ENCODE measurements around the gene WIPF3.

The WIPF3 gene

DNA sequence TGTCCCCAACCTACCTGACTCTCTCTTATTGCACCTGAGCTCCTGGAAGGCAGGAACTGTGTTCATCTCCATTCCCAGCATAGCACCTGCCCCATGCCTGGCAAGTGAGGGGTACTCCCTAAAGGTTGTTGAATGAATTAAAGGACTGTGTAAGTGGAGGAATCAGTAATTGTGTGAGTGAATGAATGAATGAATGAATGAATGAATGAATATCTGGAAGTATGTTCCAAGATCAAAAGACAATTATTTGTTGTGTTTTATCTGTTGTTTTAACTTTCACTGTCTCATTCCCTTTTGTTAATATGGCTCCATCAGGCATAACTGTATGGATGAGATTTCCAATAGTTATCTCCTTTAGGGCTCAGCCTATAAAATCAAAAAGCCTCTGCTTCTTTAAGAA is 4.0 kb downstream of the WIPF3 start:
- H3K27ac ChIP-seq (ENCODE audit: low read depth, low read length): no peak overlapping the region
- H3K4me2 ChIP-seq (ENCODE audit: low read length): no peak overlapping the region
- peaks cover 20% of the 10 kb centered on the region for H3K27me3 ChIP-seq (ENCODE audit: control insufficient read depth, low read length)
- no peaks in the 10 kb centered on the region for H3K4me1 ChIP-seq (ENCODE audit: control insufficient read depth, low read length)
- no peaks in the 10 kb centered on the region for H3F3A ChIP-seq (ENCODE audit: control insufficient read depth, insufficient read depth)
- H3K9me3 ChIP-seq (ENCODE audit: control insufficient read depth, insufficient read depth, low read length): no peaks in the 10 kb centered on the region
- no peaks in the 10 kb centered on the region for H3K36me3 ChIP-seq (ENCODE audit: control insufficient read depth, low read length)
- no peak for TF ChIP-seq EZH2phosphoT487 (IDR thresholded peaks at IDR 0.05; ENCODE audit: borderline replicate concordance, low read length)
- H4K20me1 ChIP-seq (ENCODE audit: control insufficient read depth, insufficient read depth, low read depth, low read length): no peaks in the 10 kb centered on the region
- H3K4me3 ChIP-seq (ENCODE audit: low read length): no peak overlapping the region
- no peaks in the 10 kb centered on the region for H3K79me2 ChIP-seq (ENCODE audit: control insufficient read depth, low read length)
- H3K9me2 ChIP-seq (replicated peaks; ENCODE audit: control insufficient read depth, low read length): no peaks in the 10 kb centered on the region

DNA sequence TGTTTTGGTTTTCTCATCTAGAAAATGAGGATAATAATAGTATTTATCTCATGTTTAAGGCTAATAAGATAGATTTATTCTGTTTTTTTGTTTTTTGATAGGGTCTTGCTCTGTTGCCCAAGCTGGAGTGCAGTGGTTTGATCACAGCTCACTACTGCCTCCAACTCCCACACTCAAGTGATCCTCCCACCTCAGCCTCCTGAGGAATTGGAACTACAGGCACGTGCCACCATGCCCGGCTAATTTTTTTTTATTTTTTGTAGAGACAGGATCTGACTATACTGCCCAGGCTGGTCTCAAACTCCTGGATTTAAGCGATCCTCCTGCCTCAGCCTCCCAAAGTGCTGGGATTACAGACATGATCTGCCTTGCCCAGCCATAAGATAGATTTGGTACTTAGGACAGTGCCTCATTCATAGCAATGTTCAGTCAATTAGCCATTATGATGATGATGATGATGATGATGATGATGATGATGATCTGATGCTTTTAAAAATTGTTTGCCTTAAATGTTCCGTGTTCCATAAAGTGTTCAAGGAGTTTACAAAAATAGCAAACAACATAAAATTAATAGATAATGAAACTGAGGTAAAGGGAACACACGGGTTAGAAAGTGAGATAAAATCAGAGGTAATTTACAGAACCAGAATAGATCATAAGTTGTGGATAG is 4.6 kb downstream of the WIPF3 start:
- Histone ChIP-seq H3K36me3 (ENCODE audit: control insufficient read depth, low read length) (no peaks in the 10 kb centered on the region), H3F3A (ENCODE audit: control insufficient read depth, insufficient read depth) (no peaks in the 10 kb centered on the region), H3K4me1 (ENCODE audit: control insufficient read depth, low read length) (no peaks in the 10 kb centered on the region), H4K20me1 (ENCODE audit: control insufficient read depth, insufficient read depth, low read depth, low read length) (no peaks in the 10 kb centered on the region), H3K9me2 (replicated peaks; ENCODE audit: control insufficient read depth, low read length) (no peaks in the 10 kb centered on the region), H3K27ac (ENCODE audit: low read depth, low read length) (no peak overlapping the region), H3K9me3 (ENCODE audit: control insufficient read depth, insufficient read depth, low read length) (no peaks in the 10 kb centered on the region), H3K27me3 (ENCODE audit: control insufficient read depth, low read length) (peaks cover 24% of the 10 kb centered on the region), H3K4me3 (ENCODE audit: low read length) (no peak overlapping the region), H3K79me2 (ENCODE audit: control insufficient read depth, low read length) (no peaks in the 10 kb centered on the region), H3K4me2 (ENCODE audit: low read length) (no peak overlapping the region)
- TF ChIP-seq EZH2phosphoT487 (IDR thresholded peaks at IDR 0.05; ENCODE audit: borderline replicate concordance, low read length): no peak
- TF ChIP-seq, protein P1, sequence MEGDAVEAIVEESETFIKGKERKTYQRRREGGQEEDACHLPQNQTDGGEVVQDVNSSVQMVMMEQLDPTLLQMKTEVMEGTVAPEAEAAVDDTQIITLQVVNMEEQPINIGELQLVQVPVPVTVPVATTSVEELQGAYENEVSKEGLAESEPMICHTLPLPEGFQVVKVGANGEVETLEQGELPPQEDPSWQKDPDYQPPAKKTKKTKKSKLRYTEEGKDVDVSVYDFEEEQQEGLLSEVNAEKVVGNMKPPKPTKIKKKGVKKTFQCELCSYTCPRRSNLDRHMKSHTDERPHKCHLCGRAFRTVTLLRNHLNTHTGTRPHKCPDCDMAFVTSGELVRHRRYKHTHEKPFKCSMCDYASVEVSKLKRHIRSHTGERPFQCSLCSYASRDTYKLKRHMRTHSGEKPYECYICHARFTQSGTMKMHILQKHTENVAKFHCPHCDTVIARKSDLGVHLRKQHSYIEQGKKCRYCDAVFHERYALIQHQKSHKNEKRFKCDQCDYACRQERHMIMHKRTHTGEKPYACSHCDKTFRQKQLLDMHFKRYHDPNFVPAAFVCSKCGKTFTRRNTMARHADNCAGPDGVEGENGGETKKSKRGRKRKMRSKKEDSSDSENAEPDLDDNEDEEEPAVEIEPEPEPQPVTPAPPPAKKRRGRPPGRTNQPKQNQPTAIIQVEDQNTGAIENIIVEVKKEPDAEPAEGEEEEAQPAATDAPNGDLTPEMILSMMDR (IDR thresholded peaks at IDR 0.05; ENCODE audit: low read depth, low read length, poor library complexity, severe bottlenecking): no peak

DNA sequence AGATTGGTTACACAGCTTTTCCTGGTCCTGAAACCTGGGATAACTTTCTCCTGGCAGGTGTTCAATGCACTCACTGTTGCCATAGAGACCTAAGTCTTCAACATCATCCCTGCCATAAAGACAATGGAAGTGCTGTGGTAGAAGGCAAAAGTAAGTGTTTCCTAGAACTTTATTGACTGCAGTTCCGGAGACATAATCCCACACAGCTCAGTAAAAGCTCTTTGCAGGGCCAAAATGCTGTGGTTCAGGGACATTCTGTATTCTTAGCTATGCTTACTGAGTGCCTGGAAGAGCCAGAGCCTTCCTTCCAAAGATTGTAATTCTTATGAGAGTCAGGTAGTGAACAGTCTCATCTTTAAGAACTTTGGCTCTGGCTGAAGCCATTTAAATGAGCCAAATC is 5.3 kb downstream of the WIPF3 start:
- H3K27me3 ChIP-seq (ENCODE audit: control insufficient read depth, low read length): peaks cover 24% of the 10 kb centered on the region
- H3K79me2 ChIP-seq (ENCODE audit: control insufficient read depth, low read length): no peaks in the 10 kb centered on the region
- no peaks in the 10 kb centered on the region for H3K9me2 ChIP-seq (replicated peaks; ENCODE audit: control insufficient read depth, low read length)
- H3F3A ChIP-seq (ENCODE audit: control insufficient read depth, insufficient read depth): no peaks in the 10 kb centered on the region
- no peaks in the 10 kb centered on the region for H3K9me3 ChIP-seq (ENCODE audit: control insufficient read depth, insufficient read depth, low read length)
- no peaks in the 10 kb centered on the region for H3K4me1 ChIP-seq (ENCODE audit: control insufficient read depth, low read length)
- no peak overlapping the region for H3K4me2 ChIP-seq (ENCODE audit: low read length)
- no peak overlapping the region for H3K4me3 ChIP-seq (ENCODE audit: low read length)
- H3K27ac ChIP-seq (ENCODE audit: low read depth, low read length): no peak overlapping the region
- no peaks in the 10 kb centered on the region for H4K20me1 ChIP-seq (ENCODE audit: control insufficient read depth, insufficient read depth, low read depth, low read length)
- TF ChIP-seq, protein P1 (IDR thresholded peaks at IDR 0.05; ENCODE audit: low read depth, low read length, poor library complexity, severe bottlenecking): no peak
- TF ChIP-seq EZH2phosphoT487 (IDR thresholded peaks at IDR 0.05; ENCODE audit: borderline replicate concordance, low read length): no peak
- H3K36me3 ChIP-seq (ENCODE audit: control insufficient read depth, low read length): no peaks in the 10 kb centered on the region

DNA sequence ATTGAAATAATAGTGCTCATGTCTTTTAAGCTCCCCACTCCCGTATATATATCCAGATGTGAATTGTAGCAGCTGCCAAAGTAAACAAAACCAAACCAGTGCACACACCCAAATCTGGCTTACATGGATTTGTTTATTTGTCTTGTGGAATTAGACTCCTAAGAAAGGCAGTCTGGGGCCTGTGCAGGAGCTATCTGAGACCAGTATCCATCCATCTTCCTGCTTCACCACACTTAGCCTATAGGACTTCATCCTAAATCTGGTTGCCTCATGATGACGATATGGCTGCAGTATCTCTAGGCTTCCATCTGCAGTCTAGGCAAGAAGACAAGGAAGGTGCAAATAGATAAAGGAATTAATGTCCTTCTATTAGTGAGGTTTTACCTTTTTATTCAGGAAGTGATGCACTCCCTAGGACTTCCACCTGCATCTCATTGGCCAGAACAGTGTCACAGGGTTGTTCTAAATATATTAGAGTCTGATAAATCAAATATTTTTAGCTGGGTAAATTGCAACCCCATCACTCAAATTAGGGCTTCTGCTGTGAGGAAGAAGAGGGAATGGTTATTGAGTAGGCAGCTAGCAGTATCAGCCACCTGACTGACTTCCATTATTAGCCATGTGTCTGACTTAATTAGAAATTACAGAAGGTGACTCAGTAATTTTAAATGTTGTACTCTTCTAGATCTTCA is 6.0 kb downstream of the WIPF3 start:
- no peaks in the 10 kb centered on the region for H3F3A ChIP-seq (ENCODE audit: control insufficient read depth, insufficient read depth)
- no peak overlapping the region for H3K4me3 ChIP-seq (ENCODE audit: low read length)
- H3K4me2 ChIP-seq (ENCODE audit: low read length): no peak overlapping the region
- peaks cover 24% of the 10 kb centered on the region for H3K27me3 ChIP-seq (ENCODE audit: control insufficient read depth, low read length)
- no peaks in the 10 kb centered on the region for H3K36me3 ChIP-seq (ENCODE audit: control insufficient read depth, low read length)
- H3K79me2 ChIP-seq (ENCODE audit: control insufficient read depth, low read length): no peaks in the 10 kb centered on the region
- no peak for TF ChIP-seq EZH2phosphoT487 (IDR thresholded peaks at IDR 0.05; ENCODE audit: borderline replicate concordance, low read length)
- TF ChIP-seq, protein P1 (IDR thresholded peaks at IDR 0.05; ENCODE audit: low read depth, low read length, poor library complexity, severe bottlenecking): no peak
- H3K9me3 ChIP-seq (ENCODE audit: control insufficient read depth, insufficient read depth, low read length): no peaks in the 10 kb centered on the region
- H3K4me1 ChIP-seq (ENCODE audit: control insufficient read depth, low read length): no peaks in the 10 kb centered on the region
- no peaks in the 10 kb centered on the region for H3K9me2 ChIP-seq (replicated peaks; ENCODE audit: control insufficient read depth, low read length)
- no peak overlapping the region for H3K27ac ChIP-seq (ENCODE audit: low read depth, low read length)
- H4K20me1 ChIP-seq (ENCODE audit: control insufficient read depth, insufficient read depth, low read depth, low read length): no peaks in the 10 kb centered on the region
